Type B pancreatic cell (in vitro differentiated cells): ENCODE results near the gene CDT1. TPM values are rescaled to one million over a fixed set of nuclear protein-coding genes. Genes with fewer than 3 reads are reported as not detected.

Experiments used
- DNase-seq: peaks from one replicate; pipeline ENCODE4 v3.0.0; 2021; ENCODE audit warnings: mixed read lengths; ENCODE audit not compliant: unreplicated experiment; ENCODE audit errors: extremely low spot score
- H3K27ac Mint-ChIP-seq: 2 replicates; pipeline ENCODE4 v1.8.0; 2021; ENCODE audit warnings: mild to moderate bottlenecking, mixed read lengths
- H3K27me3 Mint-ChIP-seq: 2 replicates; pipeline ENCODE4 v1.8.0; 2021; ENCODE audit warnings: mixed read lengths
- H3K36me3 Mint-ChIP-seq: 2 replicates; pipeline ENCODE4 v1.8.0; 2021; ENCODE audit warnings: mixed read lengths
- H3K4me1 Mint-ChIP-seq: one replicate; pipeline ENCODE4 v1.8.0; 2021; ENCODE audit warnings: mixed read lengths; ENCODE audit not compliant: unreplicated experiment
- H3K4me3 Mint-ChIP-seq: 2 replicates; pipeline ENCODE4 v1.8.0; 2021; ENCODE audit warnings: mild to moderate bottlenecking, mixed read lengths
- H3K9me3 Mint-ChIP-seq: 2 replicates; pipeline ENCODE4 v1.8.0; 2021; ENCODE audit warnings: mixed read lengths
- total RNA-seq: library from RNA; stranded (reverse); gene quantifications from 2 replicates; pipeline ENCODE4 v1.2.1, GENCODE V29; 2021; ENCODE audit warnings: low replicate concordance
- TF ChIP-seq, protein P1 (sequence below): fragments of 200-600 bp; sonication (generic); conservative IDR thresholded peaks from 2 replicates; pipeline ENCODE4 v1.5.0; 2021; ENCODE audit warnings: antibody characterized with exemption, mild to moderate bottlenecking

CDT1 gene
- total RNA-seq, 1 donor from 2014 or later, result 36.8 TPM

DNA sequence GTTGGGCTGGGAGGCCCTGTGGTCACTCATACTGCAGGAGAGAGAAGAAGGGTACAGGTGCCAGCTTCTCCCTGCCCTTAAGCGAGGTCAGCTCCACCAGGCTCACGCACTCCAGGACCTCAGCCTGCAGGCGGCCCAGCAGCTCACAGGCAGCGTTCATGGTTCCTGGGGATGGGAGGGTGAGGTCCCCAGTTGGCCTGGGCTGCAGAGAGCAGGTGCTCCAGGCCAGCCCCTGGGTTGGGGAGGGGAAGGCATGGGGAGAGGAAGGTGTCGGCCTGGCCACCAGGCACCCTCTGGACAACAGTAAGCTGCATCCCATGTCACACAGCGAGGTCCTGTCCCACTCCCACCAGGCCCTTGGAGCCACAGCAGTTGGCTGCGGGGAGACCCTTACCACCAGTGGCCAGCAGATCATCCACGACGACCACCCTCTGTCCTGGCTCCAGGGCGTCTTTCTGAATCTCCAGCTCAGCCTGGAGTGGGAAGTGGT, 6.1 kb downstream of the CDT1 start:
- Mint-ChIP-seq H3K36me3 (no peaks in the 10 kb centered on the region), H3K4me3 (peak overlapping the region; percentile 90), H3K27ac (peak overlapping the region; percentile 76), H3K4me1 (peaks cover 3% of the 10 kb centered on the region), H3K9me3 (no peaks in the 10 kb centered on the region), H3K27me3 (no peaks in the 10 kb centered on the region)
- no peak for DNase-seq
- TF ChIP-seq, protein P1, sequence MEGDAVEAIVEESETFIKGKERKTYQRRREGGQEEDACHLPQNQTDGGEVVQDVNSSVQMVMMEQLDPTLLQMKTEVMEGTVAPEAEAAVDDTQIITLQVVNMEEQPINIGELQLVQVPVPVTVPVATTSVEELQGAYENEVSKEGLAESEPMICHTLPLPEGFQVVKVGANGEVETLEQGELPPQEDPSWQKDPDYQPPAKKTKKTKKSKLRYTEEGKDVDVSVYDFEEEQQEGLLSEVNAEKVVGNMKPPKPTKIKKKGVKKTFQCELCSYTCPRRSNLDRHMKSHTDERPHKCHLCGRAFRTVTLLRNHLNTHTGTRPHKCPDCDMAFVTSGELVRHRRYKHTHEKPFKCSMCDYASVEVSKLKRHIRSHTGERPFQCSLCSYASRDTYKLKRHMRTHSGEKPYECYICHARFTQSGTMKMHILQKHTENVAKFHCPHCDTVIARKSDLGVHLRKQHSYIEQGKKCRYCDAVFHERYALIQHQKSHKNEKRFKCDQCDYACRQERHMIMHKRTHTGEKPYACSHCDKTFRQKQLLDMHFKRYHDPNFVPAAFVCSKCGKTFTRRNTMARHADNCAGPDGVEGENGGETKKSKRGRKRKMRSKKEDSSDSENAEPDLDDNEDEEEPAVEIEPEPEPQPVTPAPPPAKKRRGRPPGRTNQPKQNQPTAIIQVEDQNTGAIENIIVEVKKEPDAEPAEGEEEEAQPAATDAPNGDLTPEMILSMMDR, result no peak

DNA sequence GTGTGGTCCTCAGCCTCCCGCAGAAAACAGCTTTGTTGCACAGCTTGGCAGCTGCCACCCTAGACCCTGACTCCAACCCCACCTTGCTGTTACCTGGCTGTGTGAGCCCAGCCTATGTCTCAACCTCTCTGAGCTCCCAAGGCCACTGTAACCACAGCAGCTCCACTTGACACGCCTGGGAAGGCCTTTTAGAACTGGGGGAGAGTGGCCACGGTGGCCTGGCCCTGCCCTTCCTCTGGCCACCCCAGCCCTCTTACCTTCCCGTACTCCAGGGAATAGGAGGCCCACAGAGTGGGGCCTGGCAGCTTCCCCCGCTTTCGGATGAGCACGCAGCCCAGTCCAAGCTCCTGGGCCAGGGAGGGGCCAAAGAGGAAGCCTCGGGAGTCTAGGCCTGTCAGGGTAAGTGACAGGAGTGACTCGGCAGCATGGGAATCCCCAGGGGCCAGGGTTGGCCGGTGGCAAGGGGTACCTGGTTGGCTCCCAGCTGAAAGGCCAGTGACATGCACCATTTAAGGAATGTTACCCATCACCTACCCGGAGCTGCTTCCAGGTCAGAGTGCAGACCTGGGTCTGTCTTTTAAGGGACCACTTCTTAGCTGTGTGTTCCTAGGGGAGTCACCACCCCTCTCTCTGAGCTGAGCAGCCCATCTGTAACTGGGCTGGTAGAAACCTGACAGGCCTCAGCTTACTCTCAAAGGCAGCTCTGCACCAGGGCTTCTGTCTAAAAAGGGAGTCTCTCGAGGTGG, 6.8 kb downstream of the CDT1 start:
- no peak for DNase-seq
- TF ChIP-seq, protein P1, result no peak

DNA sequence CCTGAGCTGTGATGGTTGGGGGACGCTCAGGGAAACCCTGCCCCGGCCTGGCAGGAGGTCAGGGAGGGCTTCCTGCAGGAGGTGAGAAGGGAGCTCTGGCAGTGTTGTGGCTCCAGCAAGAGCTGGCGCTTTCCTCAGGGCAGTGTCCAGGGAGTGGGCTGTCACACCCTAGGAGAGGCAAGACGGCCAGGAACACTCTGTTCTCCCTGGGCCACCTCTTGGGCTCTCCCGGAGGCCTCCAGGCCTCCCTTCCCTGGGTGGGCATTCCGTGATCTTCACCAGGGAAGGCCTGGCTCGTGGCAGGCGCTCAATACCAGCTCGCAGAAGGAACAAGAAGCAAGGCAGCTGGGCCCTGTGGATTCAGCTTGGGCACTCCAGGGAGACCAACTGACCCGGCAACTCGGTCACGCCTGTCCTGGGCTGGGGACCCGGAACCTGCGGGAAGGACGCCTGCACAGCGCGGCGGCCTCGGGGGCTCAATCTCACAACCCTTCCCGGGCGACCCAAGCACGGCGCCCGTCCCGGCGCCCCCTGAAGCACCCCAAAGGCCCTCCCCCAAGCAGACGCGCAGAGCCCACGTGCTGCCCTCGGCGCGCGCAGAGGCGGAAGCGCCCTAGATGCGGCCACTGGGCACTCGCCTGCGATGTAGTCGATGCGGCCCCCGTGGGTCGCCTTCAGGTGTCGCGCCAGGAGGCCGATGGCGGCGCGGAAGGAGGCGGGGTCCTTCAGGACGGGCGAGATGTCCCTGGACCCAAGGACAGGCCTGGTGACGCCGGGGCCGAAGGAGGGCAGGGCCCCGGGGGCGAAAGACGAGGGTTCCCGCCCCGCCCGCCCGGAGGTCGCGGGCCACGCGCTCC, 7.6 kb downstream of the CDT1 start:
- TF ChIP-seq, protein P1, result no peak
- no peak for DNase-seq
- peak overlapping the region; percentile 90 for H3K4me3 Mint-ChIP-seq
- H3K36me3 Mint-ChIP-seq, result no peaks in the 10 kb centered on the region
- no peaks in the 10 kb centered on the region for H3K27me3 Mint-ChIP-seq
- peak overlapping the region; percentile 76 for H3K27ac Mint-ChIP-seq
- H3K4me1 Mint-ChIP-seq, result peaks cover 3% of the 10 kb centered on the region
- no peaks in the 10 kb centered on the region for H3K9me3 Mint-ChIP-seq

More for the DNA sequence above, 6.8 kb downstream of the CDT1 start:
- Mint-ChIP-seq H3K27ac (peak overlapping the region; percentile 76), H3K4me3 (peak overlapping the region; percentile 90), H3K4me1 (peaks cover 3% of the 10 kb centered on the region), H3K27me3 (no peaks in the 10 kb centered on the region), H3K9me3 (no peaks in the 10 kb centered on the region), H3K36me3 (no peaks in the 10 kb centered on the region)

DNA sequence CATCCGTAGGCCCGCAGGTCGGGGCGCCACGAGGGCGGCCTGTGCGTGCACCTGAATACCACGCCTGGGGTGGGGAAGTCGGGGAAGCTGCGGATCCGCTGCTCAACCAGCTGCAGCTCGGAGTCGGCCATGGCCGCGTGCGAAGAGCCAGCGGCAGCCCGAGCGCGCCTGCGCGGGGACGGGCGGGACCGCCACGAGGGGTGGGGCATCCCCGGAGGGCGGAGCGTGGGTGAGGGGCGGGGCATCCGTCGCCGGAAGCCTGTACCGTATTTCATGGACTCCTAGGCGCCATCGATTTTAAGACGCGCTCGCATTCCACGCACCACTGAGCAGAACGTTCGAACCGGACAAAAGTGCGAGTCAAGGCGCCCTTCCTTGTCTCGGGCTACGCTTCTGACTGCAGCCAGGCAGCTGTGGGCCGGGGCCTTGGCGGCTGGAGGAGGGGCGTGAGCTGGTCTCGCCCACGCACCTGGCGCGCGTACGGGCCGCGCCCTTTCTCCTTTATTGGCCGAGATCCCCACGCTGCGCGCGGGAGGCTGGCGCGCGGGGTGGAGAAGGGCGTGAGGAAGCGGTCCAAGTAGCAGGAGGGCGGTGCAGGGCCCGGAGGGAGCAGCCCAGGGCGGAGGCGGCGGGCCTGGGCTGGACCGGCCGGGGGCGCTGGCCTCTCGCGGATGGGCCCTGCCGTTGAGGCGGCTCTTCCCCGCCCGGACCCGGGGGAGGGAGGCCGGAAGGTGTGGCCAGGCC, 8.4 kb downstream of the CDT1 start, which contains the start of gene APRT:
Gene APRT (minus strand): TSS at position 160 of the 744 bp plus-strand sequence. CDS start 29 bp downstream, at position 131.
- H3K27me3 Mint-ChIP-seq, result no peaks in the 10 kb centered on the region
- peak within 1 kb of the TSS; percentile 96 for H3K27ac Mint-ChIP-seq
- DNase-seq, result peak; percentile 99
- H3K4me1 Mint-ChIP-seq, result peaks cover 3% of the 10 kb centered on the region
- TF ChIP-seq, protein P1, result peak; percentile 60
- no peaks in the 10 kb centered on the region for H3K9me3 Mint-ChIP-seq
- peak within 1 kb of the TSS; percentile 94 for H3K4me3 Mint-ChIP-seq
- no peaks in the 10 kb centered on the region for H3K36me3 Mint-ChIP-seq

DNA sequence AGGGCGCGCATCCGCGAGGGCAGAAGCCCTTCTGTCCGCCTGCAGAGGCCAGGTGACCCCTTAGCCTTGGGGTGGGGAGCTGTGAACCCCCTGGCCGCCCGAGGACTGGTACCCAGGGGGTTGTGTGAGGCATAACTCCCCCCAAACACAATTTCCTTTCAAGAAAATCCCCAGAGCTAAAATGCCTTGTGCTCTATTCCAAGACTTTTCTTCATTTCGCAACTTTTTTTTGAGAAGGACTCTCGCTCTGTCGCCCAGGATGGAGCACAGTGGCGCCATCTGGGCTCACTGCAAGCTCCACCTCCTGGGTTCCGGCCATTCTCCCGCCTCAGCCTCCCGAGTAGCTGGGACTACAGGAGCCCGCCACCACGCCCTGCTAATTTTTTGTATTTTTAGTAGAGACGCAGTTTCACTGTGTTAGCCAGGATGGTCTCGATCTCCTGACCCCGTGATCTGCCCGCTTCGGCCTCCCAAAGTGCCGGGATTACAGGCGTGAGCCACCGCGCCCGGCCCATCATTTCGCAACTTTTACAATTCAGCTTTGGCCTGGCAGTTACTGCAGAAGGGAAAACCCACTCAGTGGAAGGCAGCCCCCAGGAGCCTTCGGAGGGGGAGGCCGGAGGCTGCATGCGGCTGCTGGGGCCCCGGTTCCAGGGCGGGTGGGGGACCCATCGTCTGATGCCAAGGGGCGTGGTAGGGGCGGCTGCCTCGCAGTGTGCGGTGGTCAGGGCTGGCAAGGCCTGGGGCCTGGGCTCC, 9.1 kb downstream of the CDT1 start:
- H3K27me3 Mint-ChIP-seq, result no peaks in the 10 kb centered on the region
- H3K4me3 Mint-ChIP-seq, result peak overlapping the region; percentile 86
- H3K4me1 Mint-ChIP-seq, result peaks cover 3% of the 10 kb centered on the region
- TF ChIP-seq, protein P1, result peak; percentile 6
- H3K27ac Mint-ChIP-seq, result peak overlapping the region; percentile 91
- no peaks in the 10 kb centered on the region for H3K36me3 Mint-ChIP-seq
- no peak for DNase-seq
- H3K9me3 Mint-ChIP-seq, result no peaks in the 10 kb centered on the region
